Measurements from ENCODE around the gene NKIRAS1.

Gene NKIRAS1

DNA sequence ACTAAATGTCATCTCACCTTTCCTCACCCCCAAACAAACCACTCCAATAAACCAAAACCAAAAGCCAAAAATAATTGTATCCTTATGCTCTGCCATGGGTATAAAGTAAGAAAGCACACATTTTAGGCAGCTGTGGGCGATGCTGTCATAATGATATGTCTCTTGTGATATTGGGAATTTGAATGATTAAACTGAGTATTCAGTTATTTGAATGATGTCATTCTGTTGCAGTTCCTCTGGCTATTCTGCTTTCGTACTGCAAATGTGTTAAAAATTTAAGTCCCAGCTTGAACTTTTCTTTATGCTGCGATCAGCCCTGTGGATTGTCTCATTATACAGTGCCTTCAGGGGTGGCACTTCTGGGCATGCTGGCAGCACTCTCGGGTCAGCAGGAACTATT is 17.5 kb upstream of the NKIRAS1 start:
- no peak overlapping the region for H3K4me3 ChIP-seq (ENCODE audit: low read depth, low read length)
- DNase-seq (ENCODE audit: low read depth, low spot score), result no peak
- TF ChIP-seq, protein P1, sequence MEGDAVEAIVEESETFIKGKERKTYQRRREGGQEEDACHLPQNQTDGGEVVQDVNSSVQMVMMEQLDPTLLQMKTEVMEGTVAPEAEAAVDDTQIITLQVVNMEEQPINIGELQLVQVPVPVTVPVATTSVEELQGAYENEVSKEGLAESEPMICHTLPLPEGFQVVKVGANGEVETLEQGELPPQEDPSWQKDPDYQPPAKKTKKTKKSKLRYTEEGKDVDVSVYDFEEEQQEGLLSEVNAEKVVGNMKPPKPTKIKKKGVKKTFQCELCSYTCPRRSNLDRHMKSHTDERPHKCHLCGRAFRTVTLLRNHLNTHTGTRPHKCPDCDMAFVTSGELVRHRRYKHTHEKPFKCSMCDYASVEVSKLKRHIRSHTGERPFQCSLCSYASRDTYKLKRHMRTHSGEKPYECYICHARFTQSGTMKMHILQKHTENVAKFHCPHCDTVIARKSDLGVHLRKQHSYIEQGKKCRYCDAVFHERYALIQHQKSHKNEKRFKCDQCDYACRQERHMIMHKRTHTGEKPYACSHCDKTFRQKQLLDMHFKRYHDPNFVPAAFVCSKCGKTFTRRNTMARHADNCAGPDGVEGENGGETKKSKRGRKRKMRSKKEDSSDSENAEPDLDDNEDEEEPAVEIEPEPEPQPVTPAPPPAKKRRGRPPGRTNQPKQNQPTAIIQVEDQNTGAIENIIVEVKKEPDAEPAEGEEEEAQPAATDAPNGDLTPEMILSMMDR (IDR thresholded peaks at IDR 0.05; ENCODE audit: insufficient read depth, low read length, missing control alignments), result no peak
- POLR2A ChIA-PET, result no interaction called here
- CTCF ChIA-PET, result no interaction called here

GRCh38 chr3:23932571-23932970 is 15.8 kb upstream of the NKIRAS1 start:
- CTCF ChIA-PET, result no interaction called here
- TF ChIP-seq, protein P1 (IDR thresholded peaks at IDR 0.05; ENCODE audit: insufficient read depth, low read length, missing control alignments), result no peak
- DNase-seq (ENCODE audit: low read depth, low spot score), result no peak
- H3K4me3 ChIP-seq (ENCODE audit: low read depth, low read length), result no peak overlapping the region
- POLR2A ChIA-PET, result no interaction called here

DNA sequence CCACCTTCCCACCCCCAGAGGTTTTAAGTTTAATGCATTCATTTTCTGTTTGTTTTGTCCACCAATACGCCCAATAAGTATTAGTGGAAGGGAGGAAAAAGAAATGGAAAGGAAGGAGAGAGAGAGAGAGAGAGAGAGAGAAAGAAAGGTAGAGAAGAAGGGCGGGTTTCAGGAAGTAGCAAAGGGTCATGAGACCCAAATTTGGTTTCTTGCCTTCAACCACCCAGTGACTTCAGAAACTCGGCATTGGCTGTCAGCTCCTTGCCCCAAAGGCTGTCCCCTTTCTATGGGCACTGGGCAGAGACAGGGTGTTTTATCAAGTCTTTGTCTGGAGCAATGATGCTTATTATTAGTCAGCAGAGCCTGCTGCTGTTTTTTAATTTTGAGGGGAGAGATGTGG is 14.8 kb upstream of the NKIRAS1 start:
- DNase-seq (ENCODE audit: low read depth, low spot score), result no peak
- no peak overlapping the region for H3K4me3 ChIP-seq (ENCODE audit: low read depth, low read length)
- ChIA-PET POLR2A (no interaction called here), CTCF (no interaction called here)
- TF ChIP-seq, protein P1 (IDR thresholded peaks at IDR 0.05; ENCODE audit: insufficient read depth, low read length, missing control alignments), result no peak

DNA sequence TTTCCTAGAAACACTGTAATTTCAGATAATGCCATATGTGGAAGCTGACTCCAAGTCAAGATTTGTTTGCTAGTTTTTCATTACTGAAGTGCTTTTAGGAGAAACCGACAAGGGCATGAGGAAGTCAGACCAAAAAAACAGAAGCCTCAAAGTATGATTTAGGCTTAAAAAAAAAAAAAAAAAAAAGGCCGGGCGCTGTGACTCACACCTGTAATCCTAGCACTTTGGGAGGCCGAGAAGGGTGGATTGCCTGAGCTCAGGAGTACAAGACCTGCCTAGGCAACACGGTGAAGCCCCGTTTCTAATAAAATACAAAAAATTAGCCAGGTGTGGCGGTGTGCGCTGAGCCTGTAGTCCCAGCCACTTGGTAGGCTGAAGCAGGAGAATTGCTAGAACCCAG is 11.7 kb upstream of the NKIRAS1 start:
- H3K4me3 ChIP-seq (ENCODE audit: low read depth, low read length), result no peak overlapping the region
- ChIA-PET POLR2A (interaction anchor here (3.8 kb wide), 1 partner anchor 12 kb away, joined by 30 read pairs; the partner anchor contains the start of genes NKIRAS1 and RPL15), CTCF (no interaction called here)
- DNase-seq (ENCODE audit: low read depth, low spot score), result no peak
- TF ChIP-seq, protein P1 (IDR thresholded peaks at IDR 0.05; ENCODE audit: insufficient read depth, low read length, missing control alignments), result no peak

DNA sequence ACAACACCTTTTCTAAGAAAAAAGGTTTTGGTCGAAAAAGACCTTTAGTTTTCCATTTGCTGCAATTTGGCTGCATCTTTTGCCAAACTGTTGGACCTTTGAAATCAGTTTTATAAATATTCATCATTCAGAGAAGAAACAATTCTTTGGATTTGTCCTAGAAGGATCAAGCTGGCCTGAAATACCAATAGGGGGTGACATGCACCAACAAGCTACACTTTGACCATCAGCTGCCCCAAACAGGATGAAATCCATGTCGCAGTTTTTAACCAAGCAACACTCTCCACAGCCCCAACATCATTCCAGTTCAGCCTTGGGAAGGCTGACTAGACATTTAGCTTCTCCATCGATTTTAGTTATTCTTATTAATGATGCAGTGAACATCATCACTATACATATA is 9.9 kb upstream of the NKIRAS1 start:
- no peak for DNase-seq (ENCODE audit: low read depth, low spot score)
- TF ChIP-seq, protein P1 (IDR thresholded peaks at IDR 0.05; ENCODE audit: insufficient read depth, low read length, missing control alignments), result no peak
- no peak overlapping the region for H3K4me3 ChIP-seq (ENCODE audit: low read depth, low read length)
- CTCF ChIA-PET, result interaction anchor here (1.1 kb wide), 1 partner anchor 70 kb away, joined by 5 read pairs; no protein-coding TSS in a partner anchor
- POLR2A ChIA-PET, result interaction anchor here (3.8 kb wide), 1 partner anchor 10 kb away, joined by 30 read pairs; the partner anchor contains the start of genes NKIRAS1 and RPL15

DNA sequence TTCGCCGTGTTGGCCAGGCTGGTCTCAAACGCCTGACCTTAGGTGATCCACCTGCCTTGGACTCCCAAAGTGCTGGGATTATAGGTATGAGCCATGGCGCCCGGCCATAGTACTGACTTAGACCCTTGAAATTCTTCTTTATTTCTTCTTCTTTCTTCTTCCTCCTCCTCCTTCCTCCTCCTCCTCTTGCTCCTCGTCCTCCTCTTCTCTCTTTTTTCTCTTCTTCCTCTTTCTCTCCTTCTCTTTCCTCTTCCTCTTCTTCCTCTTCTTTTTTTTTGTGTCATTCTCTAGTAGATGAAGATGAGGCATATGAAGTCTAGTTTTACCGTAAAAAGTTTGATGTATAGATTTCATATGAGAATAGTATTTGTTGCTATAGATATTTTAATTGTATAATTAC is 9.5 kb upstream of the NKIRAS1 start:
- no peak for DNase-seq (ENCODE audit: low read depth, low spot score)
- POLR2A ChIA-PET, result interaction anchor here (3.8 kb wide), 1 partner anchor 9 kb away, joined by 30 read pairs; the partner anchor contains the start of genes NKIRAS1 and RPL15
- CTCF ChIA-PET, result interaction anchor here (1.1 kb wide), 1 partner anchor 71 kb away, joined by 5 read pairs; no protein-coding TSS in a partner anchor
- H3K4me3 ChIP-seq (ENCODE audit: low read depth, low read length), result no peak overlapping the region
- TF ChIP-seq, protein P1 (IDR thresholded peaks at IDR 0.05; ENCODE audit: insufficient read depth, low read length, missing control alignments), result no peak
